ENCODE results near the gene CADM2.

DNA sequence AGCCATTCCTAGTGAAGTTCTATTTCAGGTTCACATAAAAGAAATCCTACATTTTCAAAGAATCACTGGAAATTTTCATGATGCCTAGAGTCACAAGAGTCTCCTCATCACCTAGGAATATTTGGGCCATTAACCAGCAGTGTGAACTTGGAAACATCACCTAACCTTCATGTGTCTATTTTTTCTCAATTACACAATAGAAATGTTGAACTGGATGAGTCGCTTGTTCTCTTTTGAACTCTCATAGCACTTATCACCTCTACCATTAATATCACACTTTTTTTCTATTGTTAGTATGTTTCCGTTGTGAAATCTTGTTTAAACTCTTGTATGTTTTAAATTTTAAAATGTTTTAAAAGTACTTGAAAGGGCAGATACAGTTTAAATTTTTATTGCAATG is 371.3 kb downstream of the CADM2 start:
- TF ChIP-seq, protein P1, sequence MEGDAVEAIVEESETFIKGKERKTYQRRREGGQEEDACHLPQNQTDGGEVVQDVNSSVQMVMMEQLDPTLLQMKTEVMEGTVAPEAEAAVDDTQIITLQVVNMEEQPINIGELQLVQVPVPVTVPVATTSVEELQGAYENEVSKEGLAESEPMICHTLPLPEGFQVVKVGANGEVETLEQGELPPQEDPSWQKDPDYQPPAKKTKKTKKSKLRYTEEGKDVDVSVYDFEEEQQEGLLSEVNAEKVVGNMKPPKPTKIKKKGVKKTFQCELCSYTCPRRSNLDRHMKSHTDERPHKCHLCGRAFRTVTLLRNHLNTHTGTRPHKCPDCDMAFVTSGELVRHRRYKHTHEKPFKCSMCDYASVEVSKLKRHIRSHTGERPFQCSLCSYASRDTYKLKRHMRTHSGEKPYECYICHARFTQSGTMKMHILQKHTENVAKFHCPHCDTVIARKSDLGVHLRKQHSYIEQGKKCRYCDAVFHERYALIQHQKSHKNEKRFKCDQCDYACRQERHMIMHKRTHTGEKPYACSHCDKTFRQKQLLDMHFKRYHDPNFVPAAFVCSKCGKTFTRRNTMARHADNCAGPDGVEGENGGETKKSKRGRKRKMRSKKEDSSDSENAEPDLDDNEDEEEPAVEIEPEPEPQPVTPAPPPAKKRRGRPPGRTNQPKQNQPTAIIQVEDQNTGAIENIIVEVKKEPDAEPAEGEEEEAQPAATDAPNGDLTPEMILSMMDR (IDR thresholded peaks at IDR 0.05): no peak
- no peak for TF ChIP-seq POLR2A (IDR thresholded peaks at IDR 0.05)
